WTC11 (cell line): Measurements from ENCODE around the gene GALNT9. TPM values are rescaled to one million over a fixed set of nuclear protein-coding genes. Genes with fewer than 3 reads are reported as not detected.

Experiments used
- ATAC-seq: fragments of 200-7000 bp; cut with Tn5 transposase; 2 replicates; pipeline ENCODE4 v1.10.0; 2021; ENCODE audit warnings: mild to moderate bottlenecking, moderate library complexity
- CTCF ChIA-PET: fragments of 300-600 bp; sonication (Branson Sonifier 250); formaldehyde crosslinking; loops from one replicate; lab custom pipeline; 2021; ENCODE audit warnings: antibody characterized with exemption; lab: Charles Lee
- POLR2A ChIA-PET: fragments of 350-600 bp; sonication (Branson Sonifier 250); formaldehyde crosslinking; loops from one replicate; lab custom pipeline; 2021; ENCODE audit warnings: antibody characterized with exemption; lab: Charles Lee
- DNase-seq: peaks from one replicate; pipeline ENCODE4 v3.0.0; 2021; ENCODE audit warnings: low spot score
- H3K27ac Mint-ChIP-seq: 2 replicates; pipeline ENCODE4 v1.8.0; 2021; ENCODE audit warnings: mixed read lengths
- H3K27me3 Mint-ChIP-seq: 2 replicates; pipeline ENCODE4 v1.8.0; 2021; ENCODE audit warnings: low read depth, mild to moderate bottlenecking, moderate library complexity, mixed read lengths
- H3K36me3 Mint-ChIP-seq: 2 replicates; pipeline ENCODE4 v1.8.0; 2021; ENCODE audit warnings: mixed read lengths
- H3K4me1 Mint-ChIP-seq: 2 replicates; pipeline ENCODE4 v1.8.0; 2022; ENCODE audit warnings: mixed read lengths
- H3K4me3 Mint-ChIP-seq: 2 replicates; pipeline ENCODE4 v1.8.0; 2021; ENCODE audit warnings: mild to moderate bottlenecking, moderate library complexity, mixed read lengths
- H3K9me3 Mint-ChIP-seq: 2 replicates; pipeline ENCODE4 v1.8.0; 2021; ENCODE audit warnings: mixed read lengths
- CBFB ChIP-seq: sonication (generic); formaldehyde crosslinking; IDR thresholded peaks from 2 replicates; pipeline ENCODE4 v1.8.1; 2022; ENCODE audit warnings: mild to moderate bottlenecking, low read depth, missing genetic modification reagents
- ELF4 ChIP-seq: sonication (generic); formaldehyde crosslinking; IDR thresholded peaks from 2 replicates; pipeline ENCODE4 v1.8.1; 2022; ENCODE audit warnings: low read depth, mild to moderate bottlenecking, moderate library complexity, missing genetic modification reagents
- ESRRA ChIP-seq: sonication (generic); formaldehyde crosslinking; IDR thresholded peaks from 2 replicates; pipeline ENCODE4 v1.8.1; 2022; ENCODE audit warnings: mild to moderate bottlenecking, missing genetic modification reagents, borderline replicate concordance
- FOXK1 ChIP-seq: sonication (generic); formaldehyde crosslinking; IDR thresholded peaks from 2 replicates; pipeline ENCODE4 v1.8.0; 2022; ENCODE audit warnings: mild to moderate bottlenecking, moderate library complexity, missing genetic modification reagents
- HMGA2 ChIP-seq: fragments of 250-450 bp; sonication (Bioruptor Pico); IDR thresholded peaks from 2 replicates; pipeline ENCODE4 v1.4.0; 2021; ENCODE audit warnings: mild to moderate bottlenecking, moderate library complexity
- JUN ChIP-seq: sonication (generic); formaldehyde crosslinking; IDR thresholded peaks from 2 replicates; pipeline ENCODE4 v1.8.0; 2023; ENCODE audit warnings: mild to moderate bottlenecking, missing genetic modification reagents
- MXD4 ChIP-seq: fragments of 250-450 bp; sonication (Bioruptor Pico); IDR thresholded peaks from 2 replicates; pipeline ENCODE4 v1.8.0; 2021; ENCODE audit warnings: mild to moderate bottlenecking, moderate library complexity, borderline replicate concordance
- MYBL2 ChIP-seq: sonication (generic); formaldehyde crosslinking; IDR thresholded peaks from 2 replicates; pipeline ENCODE4 v1.8.1; 2023; ENCODE audit warnings: mild to moderate bottlenecking, moderate library complexity, missing genetic modification reagents
- NFATC4 ChIP-seq: fragments of 250-450 bp; sonication (Bioruptor Pico); IDR thresholded peaks from 2 replicates; pipeline ENCODE4 v1.9.0; 2021; ENCODE audit warnings: mild to moderate bottlenecking
- NFE2L1 ChIP-seq: sonication (generic); formaldehyde crosslinking; IDR thresholded peaks from 2 replicates; pipeline ENCODE4 v1.8.1; 2023; ENCODE audit warnings: missing genetic modification reagents
- NFYB ChIP-seq: sonication (generic); formaldehyde crosslinking; conservative IDR thresholded peaks from 2 replicates; pipeline ENCODE4 v1.8.0; 2022; ENCODE audit warnings: low read depth, missing genetic modification reagents
- NR3C1 ChIP-seq: sonication (generic); formaldehyde crosslinking; conservative IDR thresholded peaks from 2 replicates; pipeline ENCODE4 v1.8.1; 2023; ENCODE audit warnings: low read depth, mild to moderate bottlenecking, missing genetic modification reagents
- RELA ChIP-seq: sonication (generic); formaldehyde crosslinking; IDR thresholded peaks from 2 replicates; pipeline ENCODE4 v1.8.1; 2022; ENCODE audit warnings: missing genetic modification reagents, mild to moderate bottlenecking, borderline replicate concordance
- RORB ChIP-seq: fragments of 250-450 bp; sonication (Bioruptor Pico); IDR thresholded peaks from 2 replicates; pipeline ENCODE4 v1.9.0; 2021; ENCODE audit warnings: mild to moderate bottlenecking
- TEAD4 ChIP-seq: sonication (generic); formaldehyde crosslinking; IDR thresholded peaks from 2 replicates; pipeline ENCODE4 v1.8.0; 2022; ENCODE audit warnings: mild to moderate bottlenecking, missing genetic modification reagents
- ZBTB21 ChIP-seq: sonication (generic); formaldehyde crosslinking; IDR thresholded peaks from 2 replicates; pipeline ENCODE4 v1.8.1; 2023; ENCODE audit warnings: mild to moderate bottlenecking, missing genetic modification reagents, borderline replicate concordance
- ZNF121 ChIP-seq: sonication (generic); formaldehyde crosslinking; IDR thresholded peaks from 2 replicates; pipeline ENCODE4 v1.8.0; 2023; ENCODE audit warnings: missing genetic modification reagents
- ZNF671 ChIP-seq: fragments of 250-450 bp; sonication (Bioruptor Pico); IDR thresholded peaks from 2 replicates; pipeline ENCODE4 v1.8.0; 2021; ENCODE audit warnings: mild to moderate bottlenecking
- total RNA-seq: library from RNA; stranded (reverse); gene quantifications from 3 replicates; pipeline ENCODE4 v1.2.3, GENCODE V29; 2021
- TF ChIP-seq, protein P1 (sequence below): fragments of 250-450 bp; sonication (Bioruptor Pico); conservative IDR thresholded peaks from 2 replicates; pipeline ENCODE4 v1.9.0; 2021; ENCODE audit warnings: mild to moderate bottlenecking
- TF ChIP-seq, protein P2 (sequence below): sonication (generic); formaldehyde crosslinking; IDR thresholded peaks from 2 replicates; pipeline ENCODE4 v1.8.0; 2022; ENCODE audit warnings: mild to moderate bottlenecking, missing genetic modification reagents
- TF ChIP-seq, protein P3 (sequence below): sonication (generic); formaldehyde crosslinking; IDR thresholded peaks from 2 replicates; pipeline ENCODE4 v1.8.0; 2022; ENCODE audit warnings: mild to moderate bottlenecking, missing genetic modification reagents
- TF ChIP-seq, protein P4 (sequence below): fragments of 200-600 bp; IDR thresholded peaks from 2 replicates; pipeline ENCODE4 v1.8.0; 2022; ENCODE audit warnings: antibody characterized with exemption
- TF ChIP-seq, protein P5 (sequence below): sonication (generic); formaldehyde crosslinking; conservative IDR thresholded peaks from 2 replicates; pipeline ENCODE4 v1.8.1; 2022; ENCODE audit warnings: mild to moderate bottlenecking, missing genetic modification reagents

GALNT9 gene
- total RNA-seq, 1 experiment from 2014 or later: 0.90 TPM

DNA sequence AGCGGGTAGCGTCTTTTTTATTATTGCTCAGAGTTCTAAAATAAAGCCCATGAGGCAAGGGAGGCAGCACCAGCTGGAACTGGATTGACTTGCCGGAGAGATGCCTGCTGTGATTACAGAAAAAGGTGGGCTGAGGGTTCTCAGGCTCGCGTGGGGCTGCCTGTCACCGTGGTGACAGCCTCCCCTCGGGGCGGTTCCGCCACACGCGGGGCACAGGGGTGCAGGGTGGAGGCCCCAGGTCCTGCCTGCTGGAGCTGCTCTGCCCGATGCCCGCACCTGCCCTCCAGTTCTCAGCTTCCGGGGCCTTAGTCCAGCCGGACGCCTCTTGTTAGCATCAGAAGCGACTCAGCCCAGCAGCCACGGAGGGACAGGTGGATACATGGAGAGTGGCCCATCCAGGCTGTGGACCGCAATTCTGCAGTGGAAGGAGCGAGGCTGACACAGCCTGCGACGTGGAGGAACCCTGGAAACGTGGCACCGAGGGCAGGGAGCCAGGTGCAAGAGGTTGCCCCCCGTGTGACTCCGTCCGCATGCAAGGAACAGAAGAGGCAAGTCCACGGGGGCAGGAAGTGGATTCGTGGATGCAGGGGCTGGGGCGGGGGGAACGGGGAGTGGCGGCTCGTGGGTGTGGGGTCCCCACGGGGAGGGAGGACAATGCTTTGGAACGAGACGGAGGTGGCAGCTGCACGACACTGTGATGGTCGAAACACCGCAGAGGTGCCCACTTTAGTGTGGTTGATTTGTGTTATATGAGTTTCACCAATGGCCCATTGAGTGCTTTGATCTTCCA, 79.5 kb downstream of the GALNT9 start:
- Mint-ChIP-seq H3K27me3 (peaks cover 17% of the 10 kb centered on the region), H3K36me3 (no peaks in the 10 kb centered on the region), H3K4me1 (peaks cover 14% of the 10 kb centered on the region), H3K9me3 (no peaks in the 10 kb centered on the region), H3K27ac (no peak overlapping the region), H3K4me3 (no peak overlapping the region)
- TF ChIP-seq, protein P1, sequence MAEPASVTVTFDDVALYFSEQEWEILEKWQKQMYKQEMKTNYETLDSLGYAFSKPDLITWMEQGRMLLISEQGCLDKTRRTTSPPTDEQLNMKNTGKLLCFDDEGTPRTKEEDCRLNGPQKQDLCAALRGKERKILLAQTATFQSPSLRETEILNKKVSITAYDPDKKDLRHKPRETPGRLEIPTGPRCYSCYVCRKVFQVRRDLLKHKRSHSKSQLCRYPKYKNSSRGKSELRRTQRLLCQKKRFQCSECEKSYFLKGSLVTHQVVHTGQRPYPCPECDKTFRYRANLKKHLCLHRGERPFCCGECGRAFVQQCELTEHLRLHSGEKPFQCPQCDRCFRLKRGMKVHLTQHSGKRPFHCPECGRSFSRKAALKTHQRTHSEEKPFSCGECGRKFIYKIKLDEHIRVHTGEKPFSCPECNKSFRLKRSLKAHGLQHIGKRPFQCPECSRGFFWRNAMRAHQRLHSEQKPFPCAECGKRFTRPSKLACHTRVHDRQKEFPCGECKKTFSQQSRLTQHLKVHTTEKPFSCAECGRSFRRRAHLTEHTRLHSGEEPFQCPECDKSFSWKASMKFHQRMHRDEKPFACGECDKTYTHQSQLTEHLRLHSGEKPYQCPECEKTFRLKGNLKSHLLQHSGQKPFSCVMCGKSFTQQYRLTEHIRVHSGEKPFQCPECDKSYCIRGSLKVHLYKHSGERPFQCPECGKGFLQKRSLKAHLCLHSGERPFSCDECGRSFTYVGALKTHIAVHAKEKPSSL (CRISPR knock-in tag): no peak
- no peak for TF ChIP-seq NFATC4
- no peak for TF ChIP-seq ZBTB21 (CRISPR knock-in tag)
- no peak for TF ChIP-seq NFYB (CRISPR knock-in tag)
- no peak for TF ChIP-seq NFE2L1 (CRISPR knock-in tag)
- no peak for TF ChIP-seq FOXK1 (CRISPR knock-in tag)
- TF ChIP-seq RELA (CRISPR knock-in tag): no peak
- no peak for TF ChIP-seq TEAD4 (CRISPR knock-in tag)
- no peak for TF ChIP-seq ZNF671 (CRISPR knock-in tag)
- no peak for TF ChIP-seq NR3C1 (CRISPR knock-in tag)
- TF ChIP-seq CBFB (CRISPR knock-in tag): no peak
- TF ChIP-seq HMGA2 (CRISPR knock-in tag): no peak
- TF ChIP-seq MYBL2 (CRISPR knock-in tag): no peak
- TF ChIP-seq ELF4 (CRISPR knock-in tag): no peak
- TF ChIP-seq, protein P2, sequence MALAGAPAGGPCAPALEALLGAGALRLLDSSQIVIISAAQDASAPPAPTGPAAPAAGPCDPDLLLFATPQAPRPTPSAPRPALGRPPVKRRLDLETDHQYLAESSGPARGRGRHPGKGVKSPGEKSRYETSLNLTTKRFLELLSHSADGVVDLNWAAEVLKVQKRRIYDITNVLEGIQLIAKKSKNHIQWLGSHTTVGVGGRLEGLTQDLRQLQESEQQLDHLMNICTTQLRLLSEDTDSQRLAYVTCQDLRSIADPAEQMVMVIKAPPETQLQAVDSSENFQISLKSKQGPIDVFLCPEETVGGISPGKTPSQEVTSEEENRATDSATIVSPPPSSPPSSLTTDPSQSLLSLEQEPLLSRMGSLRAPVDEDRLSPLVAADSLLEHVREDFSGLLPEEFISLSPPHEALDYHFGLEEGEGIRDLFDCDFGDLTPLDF (CRISPR knock-in tag): no peak
- TF ChIP-seq RORB (CRISPR knock-in tag): no peak
- TF ChIP-seq, protein P3, sequence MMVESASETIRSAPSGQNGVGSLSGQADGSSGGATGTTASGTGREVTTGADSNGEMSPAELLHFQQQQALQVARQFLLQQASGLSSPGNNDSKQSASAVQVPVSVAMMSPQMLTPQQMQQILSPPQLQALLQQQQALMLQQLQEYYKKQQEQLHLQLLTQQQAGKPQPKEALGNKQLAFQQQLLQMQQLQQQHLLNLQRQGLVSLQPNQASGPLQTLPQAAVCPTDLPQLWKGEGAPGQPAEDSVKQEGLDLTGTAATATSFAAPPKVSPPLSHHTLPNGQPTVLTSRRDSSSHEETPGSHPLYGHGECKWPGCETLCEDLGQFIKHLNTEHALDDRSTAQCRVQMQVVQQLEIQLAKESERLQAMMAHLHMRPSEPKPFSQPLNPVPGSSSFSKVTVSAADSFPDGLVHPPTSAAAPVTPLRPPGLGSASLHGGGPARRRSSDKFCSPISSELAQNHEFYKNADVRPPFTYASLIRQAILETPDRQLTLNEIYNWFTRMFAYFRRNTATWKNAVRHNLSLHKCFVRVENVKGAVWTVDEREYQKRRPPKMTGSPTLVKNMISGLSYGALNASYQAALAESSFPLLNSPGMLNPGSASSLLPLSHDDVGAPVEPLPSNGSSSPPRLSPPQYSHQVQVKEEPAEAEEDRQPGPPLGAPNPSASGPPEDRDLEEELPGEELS: no peak
- POLR2A ChIA-PET: no interaction called here
- DNase-seq: no peak
- no peak for ATAC-seq
- CTCF ChIA-PET: interaction anchor here (1.8 kb wide), 1 partner anchor 35 kb away, joined by 3 read pairs; no protein-coding TSS in a partner anchor

DNA sequence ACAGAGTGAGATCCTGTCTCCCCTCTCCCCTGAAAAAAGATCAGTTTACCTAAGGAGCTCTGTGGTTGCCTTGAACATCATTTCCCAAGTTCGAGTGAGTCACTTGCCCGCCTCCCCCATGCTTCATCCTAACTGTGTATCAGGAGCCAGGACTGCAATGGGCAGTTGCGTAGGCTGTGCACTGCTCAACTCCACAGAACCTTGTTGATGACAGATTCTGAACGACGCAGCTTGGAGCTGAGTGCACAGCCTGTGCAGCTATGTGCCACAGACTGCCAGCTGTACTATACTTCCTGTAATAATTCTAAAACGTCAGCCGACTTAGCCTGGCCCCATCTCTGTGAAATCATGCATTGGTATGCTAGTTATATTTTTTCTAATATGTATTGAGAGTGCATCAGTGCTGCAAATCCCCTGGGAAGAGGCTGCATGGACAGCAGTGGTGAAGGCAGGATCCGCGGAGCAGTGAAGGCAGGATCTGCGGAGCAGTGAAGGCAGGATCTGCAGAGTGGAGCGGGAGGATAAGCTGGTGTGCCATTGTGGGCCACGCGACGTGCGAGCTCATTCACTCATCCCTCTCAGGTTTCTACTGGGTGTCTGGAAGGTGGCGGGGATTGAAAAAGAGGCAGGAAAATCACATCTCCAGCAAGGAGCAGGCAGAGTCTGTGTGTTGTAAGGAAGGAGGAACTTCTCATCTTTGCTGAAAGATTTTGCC, 80.8 kb downstream of the GALNT9 start:
- ChIA-PET CTCF (interaction anchor here (1.8 kb wide), 1 partner anchor 37 kb away, joined by 3 read pairs; no protein-coding TSS in a partner anchor), POLR2A (no interaction called here)
- ATAC-seq (no peak), DNase-seq (no peak)
- no peaks in the 10 kb centered on the region for H3K36me3 Mint-ChIP-seq
- peaks cover 17% of the 10 kb centered on the region for H3K27me3 Mint-ChIP-seq
- no peak overlapping the region for H3K27ac Mint-ChIP-seq
- peaks cover 4% of the 10 kb centered on the region; the same call in 1 of the 2 replicates for H3K9me3 Mint-ChIP-seq
- H3K4me3 Mint-ChIP-seq: no peak overlapping the region
- H3K4me1 Mint-ChIP-seq: peaks cover under 1% of the 10 kb centered on the region; the same call in 1 of the 2 replicates
- TF ChIP-seq ESRRA: no peak
- no peak for TF ChIP-seq JUN
- TF ChIP-seq, protein P4, sequence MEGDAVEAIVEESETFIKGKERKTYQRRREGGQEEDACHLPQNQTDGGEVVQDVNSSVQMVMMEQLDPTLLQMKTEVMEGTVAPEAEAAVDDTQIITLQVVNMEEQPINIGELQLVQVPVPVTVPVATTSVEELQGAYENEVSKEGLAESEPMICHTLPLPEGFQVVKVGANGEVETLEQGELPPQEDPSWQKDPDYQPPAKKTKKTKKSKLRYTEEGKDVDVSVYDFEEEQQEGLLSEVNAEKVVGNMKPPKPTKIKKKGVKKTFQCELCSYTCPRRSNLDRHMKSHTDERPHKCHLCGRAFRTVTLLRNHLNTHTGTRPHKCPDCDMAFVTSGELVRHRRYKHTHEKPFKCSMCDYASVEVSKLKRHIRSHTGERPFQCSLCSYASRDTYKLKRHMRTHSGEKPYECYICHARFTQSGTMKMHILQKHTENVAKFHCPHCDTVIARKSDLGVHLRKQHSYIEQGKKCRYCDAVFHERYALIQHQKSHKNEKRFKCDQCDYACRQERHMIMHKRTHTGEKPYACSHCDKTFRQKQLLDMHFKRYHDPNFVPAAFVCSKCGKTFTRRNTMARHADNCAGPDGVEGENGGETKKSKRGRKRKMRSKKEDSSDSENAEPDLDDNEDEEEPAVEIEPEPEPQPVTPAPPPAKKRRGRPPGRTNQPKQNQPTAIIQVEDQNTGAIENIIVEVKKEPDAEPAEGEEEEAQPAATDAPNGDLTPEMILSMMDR: no peak
- TF ChIP-seq, protein P5, sequence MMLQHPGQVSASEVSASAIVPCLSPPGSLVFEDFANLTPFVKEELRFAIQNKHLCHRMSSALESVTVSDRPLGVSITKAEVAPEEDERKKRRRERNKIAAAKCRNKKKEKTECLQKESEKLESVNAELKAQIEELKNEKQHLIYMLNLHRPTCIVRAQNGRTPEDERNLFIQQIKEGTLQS (CRISPR knock-in tag): no peak
- TF ChIP-seq, protein P3: no peak
- no peak for TF ChIP-seq ZNF121
- no peak for TF ChIP-seq MXD4 (CRISPR knock-in tag)
- no peak for TF ChIP-seq ZNF671 (CRISPR knock-in tag)
- no peak for TF ChIP-seq ZBTB21 (CRISPR knock-in tag)
